Renal cortical epithelial cell (primary cell): ENCODE measurements around the gene FTHL17. TPM values are rescaled to one million over a fixed set of nuclear protein-coding genes. Genes with fewer than 3 reads are reported as not detected.

ENCODE experiments used
- DNase-seq: peaks from one replicate; pipeline ENCODE4 v3.0.0-alpha.2; 2011; ENCODE audit warnings: low read depth
- total RNA-seq: library from RNA; depleted of rRNA; stranded (reverse); fragments of >200 nt; gene quantifications from 2 replicates; pipeline ENCODE4 v1.2.3, GENCODE V29; 2014

Gene FTHL17
- total RNA-seq, 1 donor from 2014 or later = not detected

DNA sequence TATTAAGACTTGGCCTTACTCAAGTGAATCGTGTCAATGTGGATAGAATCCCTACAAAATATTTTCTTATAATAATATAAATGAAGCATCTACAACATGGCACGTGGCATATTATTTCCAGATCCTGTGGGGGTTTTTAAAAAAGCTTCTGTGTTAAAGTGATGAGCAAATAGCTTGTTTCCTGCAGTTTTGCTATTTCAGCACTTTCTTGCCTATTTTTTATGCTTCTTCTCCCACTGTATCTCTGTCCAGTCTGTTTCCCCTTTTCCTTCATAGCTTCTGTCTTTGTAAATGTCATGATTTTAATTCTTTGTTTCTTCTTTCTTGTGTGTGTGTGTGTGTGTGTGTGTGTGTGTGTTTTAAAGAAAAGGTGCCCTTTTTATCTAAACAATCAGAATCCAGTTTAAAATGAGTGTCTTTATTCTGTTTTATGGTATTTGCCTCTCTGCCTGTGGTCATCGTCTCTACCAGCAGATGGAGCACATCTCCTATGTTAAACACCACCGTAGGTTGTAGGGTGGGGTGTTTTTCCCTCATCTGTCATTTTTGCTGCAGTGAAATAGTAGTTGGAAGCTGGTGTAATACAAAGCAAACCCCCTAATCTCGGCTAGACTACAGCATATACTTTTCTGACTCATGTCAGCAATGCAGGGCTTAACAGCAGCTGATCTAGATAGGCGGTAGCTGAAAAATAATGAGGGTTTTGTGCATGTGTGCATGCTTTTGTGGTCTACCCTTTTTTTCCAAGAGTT lies 33.1 kb downstream of the FTHL17 start:
- DNase-seq = peak; percentile 13

DNA sequence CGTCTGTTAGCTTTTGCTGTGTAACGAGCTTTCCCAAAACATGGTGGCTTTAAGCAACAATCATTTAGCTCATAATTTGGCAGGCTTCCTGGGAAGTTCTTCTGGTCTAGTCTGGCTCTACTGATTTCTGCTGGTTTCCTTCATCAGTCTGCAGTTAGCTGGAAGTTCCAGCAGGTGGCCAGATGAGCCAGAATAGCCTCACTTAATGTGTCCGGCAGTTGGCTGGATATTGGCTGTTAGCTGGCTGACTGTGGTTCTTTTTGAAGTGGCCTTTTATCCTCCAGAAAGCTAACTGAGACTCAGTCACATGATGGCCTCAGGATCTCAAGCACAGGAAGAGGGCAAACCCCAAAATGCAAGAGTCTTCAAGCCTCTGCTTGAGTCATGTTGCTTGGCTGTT lies 34.9 kb downstream of the FTHL17 start:
- DNase-seq = peak; percentile 40

DNA sequence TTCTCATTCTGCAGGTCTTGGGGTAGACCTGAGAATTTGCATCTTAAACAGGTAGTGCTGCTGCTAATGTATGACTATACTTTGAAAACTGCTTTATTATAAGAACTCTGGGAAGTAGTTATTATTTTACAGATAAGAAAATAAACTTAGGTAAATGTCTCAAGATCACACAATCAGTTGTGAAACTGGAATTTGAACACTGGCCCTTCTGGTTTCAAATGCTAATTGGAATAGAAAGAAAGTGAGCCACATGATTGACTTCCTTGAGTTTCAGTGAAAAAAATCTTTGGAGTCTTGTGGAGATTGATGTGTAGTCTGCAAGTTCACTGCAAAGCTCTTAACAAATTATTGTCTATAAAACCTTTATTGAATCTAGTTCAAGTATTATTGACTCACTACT lies 44.5 kb downstream of the FTHL17 start:
- no peak for DNase-seq

DNA sequence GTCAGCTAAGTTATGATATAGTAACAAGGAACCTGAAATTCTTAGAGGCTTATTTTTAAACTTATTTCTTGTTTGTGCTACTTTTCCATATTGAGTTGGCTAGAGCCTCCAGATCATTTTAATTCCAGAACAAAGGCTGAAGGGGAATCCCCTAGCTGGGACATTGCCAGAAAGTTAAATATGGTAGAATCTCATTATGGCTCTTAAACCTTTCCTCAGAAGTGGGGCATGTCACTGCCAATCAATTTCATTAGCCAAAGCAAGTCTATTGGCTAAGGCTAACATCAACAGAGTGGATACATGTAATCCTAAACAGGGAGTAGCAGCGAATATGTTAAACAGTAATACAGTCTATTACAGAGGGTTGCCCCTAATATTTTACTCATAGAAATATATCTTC lies 47.0 kb downstream of the FTHL17 start:
- DNase-seq = no peak

DNA sequence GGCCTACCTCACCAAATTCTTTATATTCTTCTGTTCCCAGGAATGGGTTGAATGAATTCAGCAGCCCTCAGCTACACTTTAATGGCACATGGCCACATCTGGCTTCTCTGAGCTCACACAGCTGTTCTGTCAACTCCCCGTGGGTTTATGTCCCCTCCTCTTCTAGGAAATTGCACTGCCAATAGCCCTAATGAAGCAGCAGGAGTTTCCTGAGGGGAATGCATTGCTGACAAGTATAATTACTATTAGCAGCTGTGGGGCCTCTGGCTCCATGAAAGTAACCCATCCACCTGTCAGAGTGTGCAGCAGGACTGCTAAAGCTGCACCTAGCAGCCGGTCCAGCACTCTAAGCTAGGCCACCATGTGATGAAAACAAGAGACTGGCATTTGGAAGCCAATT lies 50.3 kb downstream of the FTHL17 start:
- DNase-seq = no peak

Other genes with a start within 250 kb of the FTHL17 start
- 20.1 and 31.0 TPM in 2 replicates for gene TAB3, start 182.8 kb downstream of the FTHL17 start, total RNA-seq